HCT116 (cell line): ENCODE measurements around the gene KCNIP4. TPM values are rescaled to one million over a fixed set of nuclear protein-coding genes. Genes with fewer than 3 reads are reported as not detected.

ENCODE experiments used
- ATAC-seq: fragments of 200-7000 bp; cut with Tn5 transposase; 2 replicates; pipeline ENCODE4 v1.9.1; 2020; ENCODE audit warnings: mild to moderate bottlenecking, moderate library complexity
- BruUV-seq: library from RNA; stranded (reverse); fragments of 400-500 nt; replicated peaks from 2 replicates; lab custom pipeline; 2021; lab: Mats Ljungman, UMichigan
- CTCF ChIA-PET: fragments of 300-600 bp; sonication (Branson Sonifier 250); formaldehyde crosslinking; loops from one replicate; lab custom pipeline; 2021; ENCODE audit warnings: antibody characterized with exemption; lab: Charles Lee
- POLR2A ChIA-PET: fragments of 300-600, 350-600 bp; sonication (Branson Sonifier 250); formaldehyde crosslinking; loops from one replicate; lab custom pipeline; 2021; ENCODE audit warnings: antibody characterized with exemption; lab: Charles Lee
- RAD21 ChIA-PET, 2 experiments: fragments of 300-600 bp; sonication (Branson Sonifier 250); formaldehyde crosslinking; loops; one replicate each; lab custom pipeline; 2023; ENCODE audit warnings: low total read pairs in 2 of 2; ENCODE audit not compliant: uncharacterized antibody in 2 of 2, unreplicated experiment in 2 of 2, low non-redundant PET in 1 of 2; lab: Charles Lee
- DNase-seq: peaks from one replicate; pipeline ENCODE4 v3.0.0-alpha.2; 2010; ENCODE audit warnings: low read depth, low spot score
- H2AFZ ChIP-seq: fragments of 200-600 bp; shearing (Covaris generic), sonication (generic); 2 replicates; pipeline ENCODE4 v1.6.1; 2017; ENCODE audit warnings: low read depth, mixed run types, mixed read lengths, antibody characterized with exemption, low read length; ENCODE audit not compliant: poor library complexity, severe bottlenecking
- H3K27ac ChIP-seq: 2 replicates; pipeline ENCODE4 v1.5.1; 2012; ENCODE audit warnings: low read depth, low read length
- H3K27me3 ChIP-seq: fragments of 200-600 bp; sonication (generic); 2 replicates; pipeline ENCODE4 v1.6.1; 2016; ENCODE audit warnings: mixed run types, low read length, mixed read lengths; ENCODE audit not compliant: insufficient read depth
- H3K36me3 ChIP-seq, 2 experiments: fragments of 200-500 bp in 1 of 2; fragments of 200-600 bp in 1 of 2; sonication (Bioruptor generic) in 1 of 2; sonication (generic) in 1 of 2; 2 replicates each; pipeline versions ENCODE4 v1.5.1 to v1.6.1; 2014 to 2016; ENCODE audit warnings: low read length in 2 of 2, inconsistent platforms in 1 of 2, mixed read lengths in 1 of 2, mixed run types in 1 of 2; ENCODE audit not compliant: insufficient read depth in 2 of 2, control insufficient read depth in 1 of 2
- H3K4me1 ChIP-seq, 2 experiments: fragments of 200-600 bp in 1 of 2; sonication (generic) in 1 of 2; 2 replicates each; pipeline versions ENCODE4 v1.5.1 to v1.6.1; 2012 to 2017; ENCODE audit warnings: low read length in 2 of 2, inconsistent platforms in 1 of 2, mild to moderate bottlenecking in 1 of 2, mixed read lengths in 1 of 2, mixed run types in 1 of 2, moderate library complexity in 1 of 2; ENCODE audit not compliant: insufficient read depth in 2 of 2, control insufficient read depth in 1 of 2
- H3K4me2 ChIP-seq: fragments of 200-600 bp; sonication (generic); 2 replicates; pipeline ENCODE4 v1.6.1; 2017; ENCODE audit warnings: mixed run types, low read length, mixed read lengths
- H3K4me3 ChIP-seq, 2 experiments: fragments of 200-600 bp in 1 of 2; sonication (generic) in 1 of 2; replicated peaks in 1 of 2; 2 replicates each; pipeline ENCODE4 v1.5.1; 2011 to 2016; ENCODE audit warnings: low read length in 2 of 2, control low read depth in 1 of 2, low read depth in 1 of 2, mild to moderate bottlenecking in 1 of 2, mixed read lengths in 1 of 2, mixed run types in 1 of 2
- H3K79me2 ChIP-seq: fragments of 200-600 bp; sonication (generic); 2 replicates; pipeline ENCODE4 v1.6.1; 2017; ENCODE audit warnings: mild to moderate bottlenecking, mixed run types, low read length, moderate library complexity, mixed read lengths; ENCODE audit not compliant: insufficient read depth
- H3K9ac ChIP-seq: fragments of 200-600 bp; sonication (generic); 2 replicates; pipeline ENCODE4 v1.6.1; 2016; ENCODE audit warnings: low read length, mixed read lengths
- H3K9me2 ChIP-seq: fragments of 200-600 bp; sonication (generic), shearing (Covaris generic); 2 replicates; pipeline ENCODE4 v1.6.1; 2017; ENCODE audit warnings: mixed run types, mild to moderate bottlenecking, moderate library complexity; ENCODE audit not compliant: insufficient read depth
- H3K9me3 ChIP-seq, 2 experiments: fragments of 200-500 bp in 1 of 2; fragments of 200-600 bp in 1 of 2; sonication (Bioruptor generic) in 1 of 2; sonication (generic) in 1 of 2; 2 replicates each; pipeline ENCODE4 v1.6.1; 2014 to 2017; ENCODE audit warnings: low read length in 2 of 2, mixed read lengths in 2 of 2, inconsistent platforms in 1 of 2, low read depth in 1 of 2, mild to moderate bottlenecking in 1 of 2, mixed run types in 1 of 2, moderate library complexity in 1 of 2; ENCODE audit not compliant: control insufficient read depth in 1 of 2, insufficient read depth in 1 of 2
- H4K20me1 ChIP-seq: fragments of 200-600 bp; sonication (generic), shearing (Covaris generic); 2 replicates; pipeline ENCODE4 v1.6.1; 2017; ENCODE audit warnings: mixed run types, mild to moderate bottlenecking, moderate library complexity; ENCODE audit not compliant: insufficient read depth
- CEBPB ChIP-seq: IDR thresholded peaks from 2 replicates; pipeline ENCODE4 v1.6.1; 2012; ENCODE audit warnings: low read depth
- ELF1 ChIP-seq: IDR thresholded peaks from 2 replicates; pipeline ENCODE4 v1.6.1; 2012; ENCODE audit warnings: low read depth, borderline replicate concordance
- EZH2 ChIP-seq: fragments of 200-600 bp; sonication (generic); IDR thresholded peaks from 2 replicates; pipeline ENCODE4 v1.6.1; 2017; ENCODE audit warnings: antibody characterized with exemption, mixed run types
- EZH2phosphoT487 ChIP-seq: fragments of 200-600 bp; IDR thresholded peaks from 2 replicates; pipeline ENCODE4 v1.6.1; 2018; ENCODE audit warnings: antibody characterized with exemption, borderline replicate concordance
- JUND ChIP-seq: IDR thresholded peaks from 2 replicates; pipeline ENCODE4 v1.6.1; 2012
- POLR2A ChIP-seq: IDR thresholded peaks from 2 replicates; pipeline ENCODE4 v1.7.0; 2011; ENCODE audit warnings: borderline replicate concordance; ENCODE audit not compliant: insufficient read depth, insufficient read length; ENCODE audit errors: extremely low read depth
- POLR2AphosphoS5 ChIP-seq: IDR thresholded peaks from 2 replicates; pipeline ENCODE4 v1.6.1; 2011; ENCODE audit warnings: mild to moderate bottlenecking, low read depth, low read length, moderate library complexity
- SIN3A ChIP-seq: IDR thresholded peaks from 2 replicates; pipeline ENCODE4 v1.6.1; 2012; ENCODE audit warnings: low read depth
- SP1 ChIP-seq: IDR thresholded peaks from 2 replicates; pipeline ENCODE4 v1.6.1; 2012; ENCODE audit warnings: low read depth
- SRF ChIP-seq: IDR thresholded peaks from 2 replicates; pipeline ENCODE4 v1.6.1; 2012; ENCODE audit warnings: low read depth
- YY1 ChIP-seq: IDR thresholded peaks from 2 replicates; pipeline ENCODE4 v1.6.1; 2011; ENCODE audit warnings: low read length, low read depth, moderate library complexity, mild to moderate bottlenecking; ENCODE audit not compliant: insufficient replicate concordance; ENCODE audit errors: extremely low read depth
- ZBTB33 ChIP-seq: IDR thresholded peaks from 2 replicates; pipeline ENCODE4 v1.6.1; 2011; ENCODE audit warnings: mild to moderate bottlenecking, low read length, moderate library complexity; ENCODE audit not compliant: insufficient replicate concordance; ENCODE audit errors: extremely low read depth
- ZFX ChIP-seq: fragments of 450-650 bp; IDR thresholded peaks from 2 replicates; pipeline ENCODE4 v1.6.1; 2017
- intact Hi-C: fragments of 100-400 bp; cut with micrococcal nuclease; formaldehyde crosslinking; loops from 2 replicates; pipeline ENCODE4 v1.10.0; 2022
- total RNA-seq: library from RNA; stranded (reverse); gene quantifications from one replicate; pipeline ENCODE4 v1.2.1, GENCODE V29; 2021; ENCODE audit not compliant: unreplicated experiment

KCNIP4 gene
- total RNA-seq, 1 experiment from 2014 or later, result not detected

- ATAC-seq, result no peak
- intact Hi-C loops, result no loop called here
- Histone ChIP-seq H2AFZ (no peak overlapping the region), H3K9me3 (no peaks in the 10 kb centered on the region), H4K20me1 (no peaks in the 10 kb centered on the region), H3K36me3 (no peaks in the 10 kb centered on the region), H3K9ac (no peak overlapping the region), H3K79me2 (no peaks in the 10 kb centered on the region), H3K4me3 (no peak overlapping the region), H3K4me2 (no peak overlapping the region), H3K27ac (no peak overlapping the region), H3K27me3 (no peaks in the 10 kb centered on the region), H3K9me2 (no peaks in the 10 kb centered on the region), H3K4me1 (no peaks in the 10 kb centered on the region)
- DNase-seq, result no peak
- TF ChIP-seq SRF, result no peak
- TF ChIP-seq EZH2, result no peak
- no peak for TF ChIP-seq ZFX
- no peak for TF ChIP-seq JUND
- no peak for TF ChIP-seq YY1
- no peak for TF ChIP-seq CEBPB
- no peak for TF ChIP-seq POLR2AphosphoS5
- no peak for TF ChIP-seq SP1
- TF ChIP-seq SIN3A, result no peak
- TF ChIP-seq POLR2A, result no peak
- CTCF ChIA-PET, result no interaction called here
- BruUV-seq, result no TSS peak
- POLR2A ChIA-PET, result no interaction called here
- RAD21 ChIA-PET, result no interaction called here
Measured at GRCh38 chr4:21733894-21734630, 214.5 kb downstream of the KCNIP4 start.

GRCh38 chr4:21728304-21728703, 220.3 kb downstream of the KCNIP4 start:
- Histone ChIP-seq H3K9me2 (no peaks in the 10 kb centered on the region), H2AFZ (no peak overlapping the region), H3K4me3 (no peak overlapping the region), H3K4me1 (no peaks in the 10 kb centered on the region), H3K27me3 (no peaks in the 10 kb centered on the region), H3K4me2 (no peak overlapping the region), H3K36me3 (no peaks in the 10 kb centered on the region), H3K9ac (no peak overlapping the region), H3K27ac (no peak overlapping the region), H4K20me1 (no peaks in the 10 kb centered on the region), H3K79me2 (no peaks in the 10 kb centered on the region), H3K9me3 (0 out of 4 replicates have a peak, but pooled peaks cover 0 to 5% of the 10 kb centered on the region in 2 experiments)
- ATAC-seq (no peak), DNase-seq (no peak)
- no TSS peak for BruUV-seq
- TF ChIP-seq ZBTB33 (no peak), EZH2phosphoT487 (no peak), ELF1 (no peak)
- intact Hi-C loops, result no loop called here
- ChIA-PET POLR2A (no interaction called here), CTCF (no interaction called here), RAD21 (no interaction called here)
